ENCODE results near the gene CFDP1. TPM values are rescaled to one million over a fixed set of nuclear protein-coding genes. Genes with fewer than 3 reads are reported as not detected.

Gene CFDP1
- total RNA-seq, 1 experiment from 2014 or later: 77.6 TPM

GRCh38 chr16:75343286-75343685, 90.0 kb downstream of the CFDP1 start:
- no peaks in the 10 kb centered on the region for H3K9me3 ChIP-seq
- H3K36me3 ChIP-seq (ENCODE audit: control insufficient read depth, insufficient read depth, low read length): no peaks in the 10 kb centered on the region
- no peak for TF ChIP-seq CTCF (IDR thresholded peaks at IDR 0.05; ENCODE audit: insufficient read depth in 1 of 2, low read depth in 1 of 2, low read length in 1 of 2, severe bottlenecking in 1 of 2, unreplicated experiment in 1 of 2)
- peaks cover 27% of the 10 kb centered on the region for H3K36me3 Mint-ChIP-seq (ENCODE audit: insufficient read depth, unreplicated experiment)
- H3K4me3 ChIP-seq (ENCODE audit: low read depth, low read length): no peak overlapping the region
- DNase-seq: no peak
- no peaks in the 10 kb centered on the region for H3K27me3 ChIP-seq (replicated peaks; ENCODE audit: control insufficient read depth, insufficient read depth, low read length)
- no peaks in the 10 kb centered on the region for H3K27me3 Mint-ChIP-seq (ENCODE audit: insufficient read depth, unreplicated experiment)
- POLR2A ChIA-PET: no interaction called here
- intact Hi-C loops (cut with micrococcal nuclease; ENCODE audit: unreplicated experiment): no loop called here
- no peak overlapping the region for H3K4me3 Mint-ChIP-seq (ENCODE audit: unreplicated experiment)
- peaks cover 24% of the 10 kb centered on the region for H3K4me1 ChIP-seq
- H3K4me1 Mint-ChIP-seq (ENCODE audit: low read depth, unreplicated experiment): peaks cover 24% of the 10 kb centered on the region
- no TSS peak for BruUV-seq (replicated peaks)
- H3K9me3 Mint-ChIP-seq (ENCODE audit: unreplicated experiment): no peaks in the 10 kb centered on the region
- CTCF ChIA-PET: no interaction called here
- H3K27ac Mint-ChIP-seq (ENCODE audit: unreplicated experiment): no peak overlapping the region

- Mint-ChIP-seq H3K27me3 (ENCODE audit: insufficient read depth, unreplicated experiment) (no peaks in the 10 kb centered on the region), H3K36me3 (ENCODE audit: insufficient read depth, unreplicated experiment) (peaks cover 28% of the 10 kb centered on the region), H3K4me1 (ENCODE audit: low read depth, unreplicated experiment) (peaks cover 33% of the 10 kb centered on the region), H3K4me3 (ENCODE audit: unreplicated experiment) (no peak overlapping the region), H3K27ac (ENCODE audit: unreplicated experiment) (peak overlapping the region; percentile 17), H3K9me3 (ENCODE audit: unreplicated experiment) (no peaks in the 10 kb centered on the region)
- ChIA-PET CTCF (no interaction called here), POLR2A (no interaction called here)
- H3K36me3 ChIP-seq (ENCODE audit: control insufficient read depth, insufficient read depth, low read length): no peaks in the 10 kb centered on the region
- TF ChIP-seq CTCF (IDR thresholded peaks at IDR 0.05; ENCODE audit: insufficient read depth in 1 of 2, low read depth in 1 of 2, low read length in 1 of 2, severe bottlenecking in 1 of 2, unreplicated experiment in 1 of 2): no peak
- H3K9me3 ChIP-seq: no peaks in the 10 kb centered on the region
- H3K4me3 ChIP-seq (ENCODE audit: low read depth, low read length): no peak overlapping the region
- intact Hi-C loops (cut with micrococcal nuclease; ENCODE audit: unreplicated experiment): no loop called here
- H3K4me1 ChIP-seq: peaks cover 24% of the 10 kb centered on the region
- no TSS peak for BruUV-seq (replicated peaks)
- DNase-seq: peak in 1 of 2 experiments; percentile 10
- H3K27me3 ChIP-seq (replicated peaks; ENCODE audit: control insufficient read depth, insufficient read depth, low read length): no peaks in the 10 kb centered on the region
Measured at GRCh38 chr16:75342308-75342811, 90.9 kb downstream of the CFDP1 start.

- Mint-ChIP-seq H3K36me3 (ENCODE audit: insufficient read depth, unreplicated experiment) (peaks cover 25% of the 10 kb centered on the region), H3K27ac (ENCODE audit: unreplicated experiment) (no peak overlapping the region), H3K4me1 (ENCODE audit: low read depth, unreplicated experiment) (peaks cover 37% of the 10 kb centered on the region), H3K4me3 (ENCODE audit: unreplicated experiment) (no peak overlapping the region), H3K9me3 (ENCODE audit: unreplicated experiment) (no peaks in the 10 kb centered on the region), H3K27me3 (ENCODE audit: insufficient read depth, unreplicated experiment) (no peaks in the 10 kb centered on the region)
- no peaks in the 10 kb centered on the region for H3K9me3 ChIP-seq
- ChIA-PET POLR2A (no interaction called here), CTCF (no interaction called here)
- no peak for TF ChIP-seq CTCF (IDR thresholded peaks at IDR 0.05; ENCODE audit: insufficient read depth in 1 of 2, low read depth in 1 of 2, low read length in 1 of 2, severe bottlenecking in 1 of 2, unreplicated experiment in 1 of 2)
- intact Hi-C loops (cut with micrococcal nuclease; ENCODE audit: unreplicated experiment): no loop called here
- H3K4me1 ChIP-seq: peaks cover 24% of the 10 kb centered on the region
- no peaks in the 10 kb centered on the region for H3K27me3 ChIP-seq (replicated peaks; ENCODE audit: control insufficient read depth, insufficient read depth, low read length)
- H3K36me3 ChIP-seq (ENCODE audit: control insufficient read depth, insufficient read depth, low read length): no peaks in the 10 kb centered on the region
- BruUV-seq (replicated peaks): no TSS peak
- DNase-seq: no peak
- H3K4me3 ChIP-seq (ENCODE audit: low read depth, low read length): no peak overlapping the region
Measured at GRCh38 chr16:75341564-75342307, 91.6 kb downstream of the CFDP1 start.

Measured in Caco-2 (cell line).